Hepatocyte (in vitro differentiated cells): ENCODE measurements around the gene EVC2. TPM values are rescaled to one million over a fixed set of nuclear protein-coding genes. Genes with fewer than 3 reads are reported as not detected.

ENCODE experiments used
- DNase-seq: peaks from one replicate; pipeline ENCODE4 v3.0.0-alpha.2; 2016; ENCODE audit warnings: low spot score
- H2AFZ ChIP-seq: fragments of 200-600 bp; sonication (generic); 2 replicates; pipeline ENCODE4 v1.6.0; 2016; ENCODE audit warnings: antibody characterized with exemption, mild to moderate bottlenecking
- H3K27ac ChIP-seq: fragments of 200-600 bp; sonication (generic); 2 replicates; pipeline ENCODE4 v1.5.1; 2016; ENCODE audit warnings: mild to moderate bottlenecking
- H3K27me3 ChIP-seq: fragments of 200-600 bp; sonication (generic); 2 replicates; pipeline ENCODE4 v1.6.1; 2016
- H3K36me3 ChIP-seq: fragments of 200-600 bp; sonication (generic); replicated peaks from 2 replicates; pipeline ENCODE4 v1.5.1; 2016; ENCODE audit warnings: low read depth; ENCODE audit not compliant: insufficient read depth
- H3K4me1 ChIP-seq: fragments of 200-600 bp; sonication (generic); 2 replicates; pipeline ENCODE4 v1.5.1; 2016; ENCODE audit warnings: mild to moderate bottlenecking, moderate library complexity; ENCODE audit not compliant: insufficient read depth
- H3K4me2 ChIP-seq: fragments of 200-600 bp; sonication (generic); 2 replicates; pipeline ENCODE4 v1.6.0; 2016
- H3K4me3 ChIP-seq: fragments of 200-600 bp; sonication (generic); 2 replicates; pipeline ENCODE4 v1.5.1; 2016; ENCODE audit warnings: mild to moderate bottlenecking
- H3K79me2 ChIP-seq: fragments of 200-600 bp; sonication (generic); 2 replicates; pipeline ENCODE4 v1.6.0; 2017; ENCODE audit warnings: mild to moderate bottlenecking
- H3K9me2 ChIP-seq: fragments of 200-600 bp; sonication (generic); replicated peaks from 2 replicates; pipeline ENCODE4 v1.6.0; 2017; ENCODE audit warnings: mild to moderate bottlenecking; ENCODE audit not compliant: insufficient read depth
- H3K9me3 ChIP-seq: fragments of 200-600 bp; sonication (generic); 2 replicates; pipeline ENCODE4 v1.5.1; 2016; ENCODE audit warnings: low read depth, mild to moderate bottlenecking
- H4K20me1 ChIP-seq: fragments of 200-600 bp; sonication (generic); 2 replicates; pipeline ENCODE4 v1.6.0; 2016; ENCODE audit warnings: mild to moderate bottlenecking; ENCODE audit not compliant: insufficient read depth, poor library complexity, severe bottlenecking
- EZH2 ChIP-seq: fragments of 200-600 bp; sonication (generic); IDR thresholded peaks from 2 replicates; pipeline ENCODE4 v1.6.1; 2016; ENCODE audit warnings: antibody characterized with exemption, mild to moderate bottlenecking, borderline replicate concordance
- EZH2phosphoT487 ChIP-seq: fragments of 200-600 bp; sonication (generic); IDR thresholded peaks from one replicate; pipeline ENCODE4 v1.6.1; 2018; ENCODE audit warnings: antibody characterized with exemption, mild to moderate bottlenecking, low read depth, moderate library complexity; ENCODE audit not compliant: unreplicated experiment, severe bottlenecking
- WGBS: methylation state at CpG from one replicate; pipeline ENCODE4 v1.1.6; 2016; ENCODE audit warnings: low lambda C conversion rate; ENCODE audit errors: missing lambda C conversion rate; 5-methylcytosine and 5-hydroxymethylcytosine counted together
- polyA plus RNA-seq: library from polyadenylated mRNA; unstranded; fragments of >200 nt; fragmentation: Nextera tagmentation; extraction: Ambion mirVana; gene quantifications from 2 replicates; pipeline ENCODE4 v1.2.1, GENCODE V29; 2016
- total RNA-seq: library from RNA; depleted of rRNA; stranded (reverse); fragments of >200 nt; gene quantifications from 2 replicates; pipeline ENCODE4 v1.2.3, GENCODE V29; 2014
- TF ChIP-seq, protein P1 (sequence below): fragments of 200-600 bp; sonication (generic); IDR thresholded peaks from 2 replicates; pipeline ENCODE4 v1.5.1; 2016; ENCODE audit warnings: antibody characterized with exemption, mild to moderate bottlenecking; ENCODE audit not compliant: poor library complexity

EVC2 gene
- total and polyA plus RNA-seq, 2 experiments from 2014 or later = 3.0 to 4.2 TPM

DNA sequence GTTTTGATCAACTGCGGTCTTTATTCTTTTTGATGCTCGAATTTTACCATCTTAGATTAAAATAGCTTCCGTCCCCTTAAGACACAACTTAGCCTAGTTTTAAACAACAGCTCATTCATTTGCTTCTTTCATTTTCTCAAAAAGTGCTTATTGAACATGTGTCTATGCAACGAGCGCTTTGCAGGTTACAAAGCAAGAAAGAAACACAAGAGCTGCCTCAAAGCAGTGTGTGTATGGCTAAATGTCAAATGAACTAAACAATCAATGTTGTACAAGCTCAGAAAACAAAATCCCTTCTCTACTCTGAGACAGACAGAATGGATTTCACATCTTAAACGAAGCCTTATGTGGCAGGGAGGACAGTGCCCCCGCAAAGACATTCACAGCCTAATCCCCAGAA is 61.0 kb downstream of the EVC2 start:
- Histone ChIP-seq H3K27ac (no peak overlapping the region), H2AFZ (no peak overlapping the region), H3K36me3 (no peaks in the 10 kb centered on the region), H3K4me1 (no peaks in the 10 kb centered on the region), H4K20me1 (no peaks in the 10 kb centered on the region), H3K9me2 (no peaks in the 10 kb centered on the region), H3K4me3 (no peak overlapping the region), H3K4me2 (no peak overlapping the region), H3K79me2 (no peaks in the 10 kb centered on the region), H3K9me3 (no peaks in the 10 kb centered on the region), H3K27me3 (no peaks in the 10 kb centered on the region)
- 91% methylated on average over 7 of the region's 7 CpGs for WGBS
- DNase-seq = no peak
- no peak for TF ChIP-seq EZH2

DNA sequence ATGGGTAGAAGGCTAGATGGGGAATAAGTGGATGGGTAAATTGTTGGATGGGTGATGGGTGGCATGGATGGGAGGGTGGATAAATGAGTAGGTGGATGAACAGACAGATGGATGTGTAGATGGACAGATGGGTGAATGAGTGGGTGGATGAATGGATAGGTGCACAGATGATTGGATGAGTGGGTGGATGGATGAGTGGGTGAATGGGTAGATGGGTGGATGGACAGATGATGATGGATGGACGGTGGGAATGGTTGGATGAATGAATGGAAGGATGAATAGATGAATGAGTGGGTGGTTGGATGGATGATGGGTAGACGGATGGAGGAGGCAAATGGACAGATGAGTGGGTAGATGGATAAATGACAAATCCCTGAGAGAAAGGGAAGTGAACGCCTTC is 68.3 kb downstream of the EVC2 start:
- no peaks in the 10 kb centered on the region for H3K9me3 ChIP-seq
- H3K4me3 ChIP-seq = no peak overlapping the region
- no peak overlapping the region for H2AFZ ChIP-seq
- TF ChIP-seq EZH2 = no peak
- no peak for TF ChIP-seq EZH2phosphoT487
- TF ChIP-seq, protein P1, sequence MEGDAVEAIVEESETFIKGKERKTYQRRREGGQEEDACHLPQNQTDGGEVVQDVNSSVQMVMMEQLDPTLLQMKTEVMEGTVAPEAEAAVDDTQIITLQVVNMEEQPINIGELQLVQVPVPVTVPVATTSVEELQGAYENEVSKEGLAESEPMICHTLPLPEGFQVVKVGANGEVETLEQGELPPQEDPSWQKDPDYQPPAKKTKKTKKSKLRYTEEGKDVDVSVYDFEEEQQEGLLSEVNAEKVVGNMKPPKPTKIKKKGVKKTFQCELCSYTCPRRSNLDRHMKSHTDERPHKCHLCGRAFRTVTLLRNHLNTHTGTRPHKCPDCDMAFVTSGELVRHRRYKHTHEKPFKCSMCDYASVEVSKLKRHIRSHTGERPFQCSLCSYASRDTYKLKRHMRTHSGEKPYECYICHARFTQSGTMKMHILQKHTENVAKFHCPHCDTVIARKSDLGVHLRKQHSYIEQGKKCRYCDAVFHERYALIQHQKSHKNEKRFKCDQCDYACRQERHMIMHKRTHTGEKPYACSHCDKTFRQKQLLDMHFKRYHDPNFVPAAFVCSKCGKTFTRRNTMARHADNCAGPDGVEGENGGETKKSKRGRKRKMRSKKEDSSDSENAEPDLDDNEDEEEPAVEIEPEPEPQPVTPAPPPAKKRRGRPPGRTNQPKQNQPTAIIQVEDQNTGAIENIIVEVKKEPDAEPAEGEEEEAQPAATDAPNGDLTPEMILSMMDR = no peak
- no peaks in the 10 kb centered on the region for H3K79me2 ChIP-seq
- H3K4me1 ChIP-seq = no peaks in the 10 kb centered on the region
- WGBS = 80% methylated on average over 3 of the region's 3 CpGs
- H3K36me3 ChIP-seq = no peaks in the 10 kb centered on the region
- no peaks in the 10 kb centered on the region for H3K9me2 ChIP-seq
- DNase-seq = no peak
- H4K20me1 ChIP-seq = no peaks in the 10 kb centered on the region
- no peak overlapping the region for H3K4me2 ChIP-seq
- H3K27me3 ChIP-seq = no peaks in the 10 kb centered on the region
- no peak overlapping the region for H3K27ac ChIP-seq

DNA sequence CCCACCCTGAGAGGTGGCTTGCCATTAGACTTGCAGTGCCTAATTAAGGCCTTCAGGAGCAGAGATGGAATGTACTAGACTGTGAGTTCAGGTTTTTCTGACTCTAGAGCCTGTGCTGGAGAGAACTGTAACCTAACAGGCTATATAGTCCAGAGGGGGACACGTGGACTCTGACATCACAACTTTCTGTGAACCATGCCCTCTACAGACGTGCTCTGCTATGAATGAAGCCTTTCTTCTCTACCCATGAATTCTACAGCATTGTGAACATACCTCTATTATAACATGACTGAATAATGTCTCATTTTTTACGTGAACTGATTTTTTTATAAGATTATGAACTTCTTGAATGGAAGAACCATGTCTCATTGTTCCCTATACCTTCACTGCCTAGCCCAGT is 68.8 kb downstream of the EVC2 start:
- WGBS = 94% methylated on average over 3 of the region's 3 CpGs
- H2AFZ ChIP-seq = no peak overlapping the region
- no peaks in the 10 kb centered on the region for H3K9me2 ChIP-seq
- no peaks in the 10 kb centered on the region for H3K9me3 ChIP-seq
- H3K4me2 ChIP-seq = no peak overlapping the region
- DNase-seq = no peak
- no peak overlapping the region for H3K27ac ChIP-seq
- H3K4me3 ChIP-seq = no peak overlapping the region
- TF ChIP-seq, protein P1 = no peak
- no peak for TF ChIP-seq EZH2phosphoT487
- no peak for TF ChIP-seq EZH2
- H3K4me1 ChIP-seq = no peaks in the 10 kb centered on the region
- H4K20me1 ChIP-seq = no peaks in the 10 kb centered on the region
- no peaks in the 10 kb centered on the region for H3K79me2 ChIP-seq
- H3K27me3 ChIP-seq = no peaks in the 10 kb centered on the region
- no peaks in the 10 kb centered on the region for H3K36me3 ChIP-seq

DNA sequence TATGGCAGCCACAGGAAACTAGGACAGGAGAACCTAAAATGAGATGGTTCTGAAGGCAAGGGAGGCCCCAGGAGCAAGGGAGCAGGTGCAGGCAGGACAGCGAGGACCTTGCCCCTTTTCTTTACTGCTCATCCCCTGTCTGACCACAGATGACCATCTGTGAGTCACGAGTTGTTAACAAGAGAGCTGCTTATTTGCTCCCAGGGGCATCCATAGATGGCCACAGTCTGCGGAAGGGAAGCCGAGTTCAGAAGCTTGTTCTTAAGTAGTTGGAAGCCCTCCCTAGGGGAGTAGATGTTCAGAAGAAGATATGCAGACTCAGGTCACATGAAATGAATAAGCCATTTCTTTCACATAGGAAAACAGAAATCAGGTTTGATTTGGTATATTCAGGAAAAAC is 69.4 kb downstream of the EVC2 start:
- H3K9me3 ChIP-seq = no peaks in the 10 kb centered on the region
- WGBS = 94% methylated on average over 4 of the region's 4 CpGs
- no peaks in the 10 kb centered on the region for H3K27me3 ChIP-seq
- no peaks in the 10 kb centered on the region for H3K36me3 ChIP-seq
- TF ChIP-seq EZH2 (no peak), EZH2phosphoT487 (no peak)
- TF ChIP-seq, protein P1 = no peak
- H2AFZ ChIP-seq = no peak overlapping the region
- H3K4me1 ChIP-seq = no peaks in the 10 kb centered on the region
- no peak overlapping the region for H3K4me3 ChIP-seq
- no peak for DNase-seq
- no peak overlapping the region for H3K27ac ChIP-seq
- H4K20me1 ChIP-seq = no peaks in the 10 kb centered on the region
- H3K9me2 ChIP-seq = no peaks in the 10 kb centered on the region
- no peaks in the 10 kb centered on the region for H3K79me2 ChIP-seq
- no peak overlapping the region for H3K4me2 ChIP-seq
